Measurements from ENCODE around the gene LRRC32. TPM values are rescaled to one million over a fixed set of nuclear protein-coding genes. Genes with fewer than 3 reads are reported as not detected.

The LRRC32 gene
- total and polyA plus RNA-seq, 2 of the 4 experiments (the other 2 are of a cell fraction): 5.2 to 13.7 TPM

DNA sequence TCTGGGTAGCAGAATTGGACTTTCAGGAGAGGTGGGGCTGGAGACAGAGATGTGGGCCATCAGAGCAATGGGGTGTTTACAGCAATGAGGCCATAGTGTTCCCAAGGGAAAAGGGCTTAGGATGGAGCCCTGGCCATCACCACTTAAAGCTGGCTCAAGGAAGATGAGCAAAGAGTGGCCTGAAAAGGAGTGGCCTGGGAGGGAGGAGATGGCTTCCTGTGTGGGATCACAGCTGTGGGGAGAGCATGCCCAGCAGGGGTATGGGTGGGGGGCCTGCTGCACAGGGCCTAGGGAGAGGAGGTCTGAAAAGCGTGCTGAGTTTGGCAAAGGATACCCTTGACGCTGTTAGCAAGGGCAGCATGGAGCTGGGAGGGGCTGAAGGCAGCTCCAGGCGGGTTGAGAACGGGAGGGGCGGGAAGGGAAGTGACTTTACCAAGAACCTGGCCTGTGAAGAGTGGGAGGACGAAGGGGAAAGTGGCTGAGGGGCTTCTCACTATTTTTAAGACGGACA is 13.9 kb downstream of the LRRC32 start:
- dilution Hi-C loops (cut with HindIII; ENCODE audit: low sequenced_read_pairs, unreplicated experiment): no loop called here
- POLR2A ChIA-PET (ENCODE audit: unreplicated experiment): no interaction called here

More for the DNA sequence above, 13.9 kb downstream of the LRRC32 start:
- Histone ChIP-seq H3K18ac (ENCODE audit: low read depth, low read length) (peak overlapping the region; percentile 33; the same call in 1 of the 2 replicates), H2AK9ac (replicated peaks; ENCODE audit: low read depth, low read length, poor library complexity) (peak overlapping the region; percentile 7), H3K4me1 (ENCODE audit: control insufficient read depth, insufficient read depth, low read length) (peaks cover 36% of the 10 kb centered on the region), H4K20me1 (ENCODE audit: insufficient read depth, low read length) (no peaks in the 10 kb centered on the region), H2AFZ (replicated peaks; ENCODE audit: low read length, poor library complexity) (peak overlapping the region; percentile 68), H3K27ac (ENCODE audit: insufficient read depth, low read length) (no peak overlapping the region), H3K9me3 (ENCODE audit: control insufficient read depth, insufficient read depth, low read length) (no peaks in the 10 kb centered on the region), H3K56ac (ENCODE audit: extremely low read depth, insufficient read depth, low read length) (no peak overlapping the region), H3K27me3 (ENCODE audit: control insufficient read depth, insufficient read depth, low read length) (no peaks in the 10 kb centered on the region), H2BK20ac (ENCODE audit: low read depth, low read length) (peak overlapping the region; percentile 84), H3K9me1 (ENCODE audit: insufficient read depth, low read length) (peaks cover 28% of the 10 kb centered on the region), H2AK5ac (ENCODE audit: low read depth, low read length) (peak overlapping the region; percentile 96; the same call in 1 of the 2 replicates), H3K4me2 (ENCODE audit: low read depth, low read length) (no peak overlapping the region), H4K8ac (ENCODE audit: low read depth in 2 of 2, low read length in 2 of 2) (peak overlapping the region in 1 of 2 experiments; percentile 22; a peak in 1 of 4 replicates), H2BK120ac (ENCODE audit: low read depth, low read length) (peak overlapping the region; percentile 98), H3K23ac (ENCODE audit: low read depth, low read length) (no peak overlapping the region), H3K36me3 (ENCODE audit: control insufficient read depth, insufficient read depth, low read length) (peaks cover 9% of the 10 kb centered on the region; the same call in 1 of the 2 replicates), H3K79me1 (ENCODE audit: low read depth in 1 of 2, low read length in 2 of 2) (no peaks in the 10 kb centered on the region), H3K4me3 (ENCODE audit: insufficient read depth, low read depth, low read length) (no peak overlapping the region), H4K91ac (ENCODE audit: insufficient read depth, low read depth, low read length) (no peak overlapping the region; the same call in 1 of the 2 replicates), H4K5ac (ENCODE audit: low read depth, low read length) (peak overlapping the region; percentile 36; the same call in 1 of the 2 replicates), H2BK5ac (ENCODE audit: low read depth, low read length, poor library complexity, severe bottlenecking) (no peak overlapping the region), H3K14ac (replicated peaks; ENCODE audit: low read depth, low read length) (peak overlapping the region; percentile 70), H2BK15ac (ENCODE audit: low read depth, low read length) (peak overlapping the region; percentile 54; the same call in 1 of the 3 replicates), H3K4ac (ENCODE audit: low read depth, low read length) (peak overlapping the region; percentile 42), H3K9ac (ENCODE audit: low read depth, low read length) (no peak overlapping the region)
- no TSS peak for BruUV-seq (replicated peaks)
- DNase-seq (no peak), ATAC-seq (ENCODE audit: low read depth) (no peak)
- TF ChIP-seq BHLHE40 (IDR thresholded peaks at IDR 0.05; ENCODE audit: low read depth, low read length): no peak
- no peak for TF ChIP-seq MAZ (IDR thresholded peaks at IDR 0.05; ENCODE audit: borderline replicate concordance, low read depth, low read length)
- TF ChIP-seq, protein P1, sequence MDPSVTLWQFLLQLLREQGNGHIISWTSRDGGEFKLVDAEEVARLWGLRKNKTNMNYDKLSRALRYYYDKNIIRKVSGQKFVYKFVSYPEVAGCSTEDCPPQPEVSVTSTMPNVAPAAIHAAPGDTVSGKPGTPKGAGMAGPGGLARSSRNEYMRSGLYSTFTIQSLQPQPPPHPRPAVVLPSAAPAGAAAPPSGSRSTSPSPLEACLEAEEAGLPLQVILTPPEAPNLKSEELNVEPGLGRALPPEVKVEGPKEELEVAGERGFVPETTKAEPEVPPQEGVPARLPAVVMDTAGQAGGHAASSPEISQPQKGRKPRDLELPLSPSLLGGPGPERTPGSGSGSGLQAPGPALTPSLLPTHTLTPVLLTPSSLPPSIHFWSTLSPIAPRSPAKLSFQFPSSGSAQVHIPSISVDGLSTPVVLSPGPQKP (IDR thresholded peaks at IDR 0.05; ENCODE audit: borderline replicate concordance, low read depth, low read length): no peak
- no peak for TF ChIP-seq USF2 (IDR thresholded peaks at IDR 0.05; ENCODE audit: low read depth, low read length)
- no peak for TF ChIP-seq CTCF (conservative IDR thresholded peaks at IDR 0.05; ENCODE audit: low read depth, low read length)
- TF ChIP-seq SMC3 (IDR thresholded peaks at IDR 0.05; ENCODE audit: low read depth, low read length): no peak
- no peak for TF ChIP-seq POLR2A (IDR thresholded peaks at IDR 0.05; ENCODE audit: low read depth, low read length)
- TF ChIP-seq NFE2L2 (IDR thresholded peaks at IDR 0.05; ENCODE audit: low read depth, low read length): no peak
- no peak for TF ChIP-seq MXI1 (IDR thresholded peaks at IDR 0.05; ENCODE audit: borderline replicate concordance, low read depth, low read length)
- no peak for TF ChIP-seq RFX5 (IDR thresholded peaks at IDR 0.05; ENCODE audit: low read depth, low read length)
- no peak for TF ChIP-seq RAD21 (IDR thresholded peaks at IDR 0.05; ENCODE audit: low read length)
- no peak for TF ChIP-seq FOS (IDR thresholded peaks at IDR 0.05; ENCODE audit: low read depth, low read length)
- CTCF ChIA-PET: no interaction called here
- in situ Hi-C loops (cut with MboI; ENCODE audit: low sequenced_read_pairs) (no loop called here), intact Hi-C loops (cut with micrococcal nuclease) (no loop called here)
- WGBS, 2 experiments (ENCODE audit: extremely low coverage in 2 of 2, insufficient read length in 1 of 2): 35% methylated on average over 7 of the region's 7 CpGs; no CpG with 5 or more reads in 1 of the 2 experiments

All from IMR-90 (cell line).